Activated CD4-positive, alpha-beta T cell treated with anti-CD3 and anti-CD28 coated beads, Interleukin-2, amount 10 ng/mL, durations not matched to agents 7 days and 5 days (primary cell): ENCODE results near the gene RENBP. TPM values are rescaled to one million over a fixed set of nuclear protein-coding genes. Genes with fewer than 3 reads are reported as not detected.

Experiments
- CTCF ChIA-PET: fragments of 350-600 bp; sonication (Branson Sonifier 250); formaldehyde crosslinking; loops from one replicate; lab custom pipeline; 2021; ENCODE audit warnings: antibody characterized with exemption; lab: Charles Lee
- POLR2A ChIA-PET: fragments of 350-600 bp; sonication (Branson Sonifier 250); formaldehyde crosslinking; loops from one replicate; lab custom pipeline; 2021; ENCODE audit warnings: antibody characterized with exemption; lab: Charles Lee
- DNase-seq: peaks from one replicate; pipeline ENCODE4 v3.0.0-alpha.2; 2020
- H3K27ac Mint-ChIP-seq: one replicate; pipeline ENCODE4 v1.8.0; 2021; ENCODE audit warnings: mild to moderate bottlenecking, moderate library complexity, mixed read lengths
- H3K27me3 Mint-ChIP-seq: one replicate; pipeline ENCODE4 v1.8.0; 2021; ENCODE audit warnings: mixed read lengths
- H3K36me3 Mint-ChIP-seq: one replicate; pipeline ENCODE4 v1.8.0; 2021; ENCODE audit warnings: low read depth, mixed read lengths
- H3K4me1 Mint-ChIP-seq: one replicate; pipeline ENCODE4 v1.8.0; 2021; ENCODE audit warnings: mixed read lengths
- H3K4me3 Mint-ChIP-seq: one replicate; pipeline ENCODE4 v1.8.0; 2021; ENCODE audit warnings: mild to moderate bottlenecking, moderate library complexity, mixed read lengths
- H3K9me3 Mint-ChIP-seq: one replicate; pipeline ENCODE4 v1.8.0; 2021; ENCODE audit warnings: mixed read lengths
- total RNA-seq, 2 experiments: library from RNA; stranded (reverse); gene quantifications; one replicate each; pipeline ENCODE4 v1.2.3, GENCODE V29; 2021

The RENBP gene
- total RNA-seq, 2 experiments from 2014 or later = 14.2 to 16.5 TPM

DNA sequence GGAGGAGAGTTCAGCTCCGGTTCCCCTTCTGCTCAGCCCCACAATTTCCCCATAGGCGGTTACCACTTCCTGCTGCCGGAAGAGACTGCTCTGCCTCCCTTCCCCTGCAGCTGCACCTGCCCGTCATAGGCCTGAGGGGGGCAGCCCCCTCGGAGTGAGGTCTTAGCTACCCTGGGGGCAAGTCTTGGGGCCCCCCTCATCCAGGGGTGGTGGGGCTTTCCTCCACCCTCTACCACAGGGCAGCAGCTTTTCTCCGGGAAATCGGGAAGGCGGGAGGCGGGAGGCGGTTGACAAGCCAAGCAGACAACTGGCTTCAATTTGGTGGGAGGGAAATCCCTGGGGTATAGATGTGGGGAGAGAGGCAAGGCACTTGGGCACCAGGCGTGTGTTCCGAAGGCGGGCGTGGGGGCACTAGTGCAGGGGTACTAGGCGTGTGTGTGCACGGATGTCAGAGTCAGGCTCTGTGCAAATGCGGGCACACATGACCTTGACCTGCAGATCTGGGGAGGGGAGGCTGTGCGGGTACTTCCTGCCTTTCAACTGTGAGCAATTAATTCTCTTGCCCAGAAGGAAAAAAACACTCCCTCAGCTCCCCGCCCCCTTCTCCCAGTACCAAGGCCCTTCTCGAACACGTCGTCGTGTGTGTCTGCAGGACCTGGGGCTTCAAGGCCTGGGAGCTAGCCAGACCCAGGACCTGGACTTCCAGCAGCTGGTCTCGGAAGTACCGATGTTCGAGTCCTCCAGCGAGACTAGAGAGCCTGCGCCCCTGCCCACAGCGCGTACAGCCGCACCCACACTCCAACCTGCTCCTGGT lies 17.4 kb downstream of the RENBP start:
- ChIA-PET CTCF (interaction anchor here (0.5 to 16.0 kb wide), 6 partner anchors 9 to 341 kb away, joined by 3 to 205 read pairs (median 6); partner anchors contain the start of gene RENBP), POLR2A (no interaction called here)
- peaks cover 34% of the 10 kb centered on the region for H3K4me1 Mint-ChIP-seq
- H3K27me3 Mint-ChIP-seq = no peaks in the 10 kb centered on the region
- H3K27ac Mint-ChIP-seq = peak overlapping the region; percentile 94
- no peaks in the 10 kb centered on the region for H3K9me3 Mint-ChIP-seq
- H3K36me3 Mint-ChIP-seq = peaks cover 40% of the 10 kb centered on the region
- peak overlapping the region; percentile 85 for H3K4me3 Mint-ChIP-seq
- DNase-seq = peak; percentile 83

DNA sequence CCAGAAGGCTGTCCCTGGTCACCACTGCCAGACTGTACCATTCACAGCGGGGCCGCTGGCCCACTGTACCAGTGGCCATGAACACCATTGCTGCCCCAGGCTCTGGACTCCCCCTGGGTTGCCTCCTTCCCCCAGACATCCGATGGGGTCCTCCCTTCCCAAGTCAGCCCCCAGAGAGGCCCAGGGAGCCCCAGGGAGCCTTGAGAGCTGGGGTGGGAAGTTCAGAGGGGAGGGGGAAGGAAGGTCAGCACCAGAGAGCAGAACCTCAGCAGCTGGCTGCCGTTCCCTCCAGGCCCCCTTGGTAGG lies 17.9 kb downstream of the RENBP start:
- no peak for DNase-seq
- Mint-ChIP-seq H3K27ac (peak overlapping the region; percentile 94), H3K36me3 (peaks cover 37% of the 10 kb centered on the region), H3K9me3 (no peaks in the 10 kb centered on the region), H3K4me1 (peaks cover 34% of the 10 kb centered on the region), H3K4me3 (peak overlapping the region; percentile 85), H3K27me3 (no peaks in the 10 kb centered on the region)
- POLR2A ChIA-PET = no interaction called here
- CTCF ChIA-PET = interaction anchor here (0.5 to 16.0 kb wide), 4 partner anchors 20 to 341 kb away, joined by 3 to 205 read pairs (median 10); partner anchors contain the start of gene RENBP

DNA sequence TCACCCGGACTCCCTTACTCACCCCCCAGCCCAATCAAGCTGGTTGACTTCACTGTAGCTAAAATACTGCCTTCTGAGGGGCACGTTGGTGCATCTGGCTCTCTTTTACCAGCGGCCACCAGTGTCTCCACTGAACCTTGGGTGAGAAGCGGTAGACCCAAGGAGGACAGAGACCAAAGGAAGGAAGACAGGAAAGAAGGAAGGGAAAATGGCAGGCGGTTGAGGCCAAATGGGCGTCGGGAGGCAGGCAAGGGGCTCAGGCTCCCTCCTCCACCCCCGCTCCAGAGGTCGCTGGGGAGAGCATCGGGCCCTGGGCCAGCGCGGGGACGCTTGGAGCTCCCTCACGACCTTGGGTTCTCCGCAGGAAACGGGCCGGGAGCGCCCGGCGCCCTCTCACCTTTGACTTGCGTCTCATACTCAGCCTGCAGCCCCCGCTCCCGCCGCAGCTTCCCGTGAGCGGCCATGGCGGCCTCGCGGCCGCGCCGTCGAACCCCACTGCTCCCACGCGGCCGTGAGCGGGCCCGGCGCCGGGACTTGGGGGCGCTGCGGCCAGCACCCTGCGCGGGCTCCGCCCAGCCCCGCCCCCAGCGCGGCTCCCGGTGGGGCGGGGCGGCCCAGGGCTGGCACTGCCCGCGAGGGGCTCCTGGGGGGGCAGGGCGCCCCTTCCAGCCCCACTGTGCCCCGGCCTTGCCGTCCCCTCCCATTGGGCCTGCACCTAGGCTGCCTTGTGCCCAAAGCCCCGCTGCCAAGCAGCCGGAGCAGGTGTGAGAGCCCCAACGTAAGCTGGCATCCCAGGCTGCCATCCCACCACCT lies 18.5 kb downstream of the RENBP start, which contains the start of gene ARHGAP4:
Gene ARHGAP4, minus strand, starts transcription at position 526 of the 813 bp plus-strand sequence. Its CDS starts 62 bp downstream, at position 464.
- peak within 1 kb of the TSS; percentile 90 for H3K4me3 Mint-ChIP-seq
- H3K27ac Mint-ChIP-seq = peak within 1 kb of the TSS; percentile 94
- no peaks in the 10 kb centered on the region for H3K9me3 Mint-ChIP-seq
- peaks cover 34% of the 10 kb centered on the region for H3K36me3 Mint-ChIP-seq
- ChIA-PET POLR2A (no interaction called here), CTCF (interaction anchor here (0.5 to 16.0 kb wide), 9 partner anchors 12 to 340 kb away, joined by 3 to 205 read pairs (median 5); partner anchors contain the start of genes HCFC1 and RENBP)
- DNase-seq = peak; percentile 46
- H3K4me1 Mint-ChIP-seq = peaks cover 30% of the 10 kb centered on the region
- no peaks in the 10 kb centered on the region for H3K27me3 Mint-ChIP-seq

GRCh38 chrX:153925387-153925738 lies 19.1 kb downstream of the RENBP start:
- peaks cover 34% of the 10 kb centered on the region for H3K36me3 Mint-ChIP-seq
- peak overlapping the region; percentile 90 for H3K4me3 Mint-ChIP-seq
- no peaks in the 10 kb centered on the region for H3K27me3 Mint-ChIP-seq
- H3K27ac Mint-ChIP-seq = peak overlapping the region; percentile 92
- no peaks in the 10 kb centered on the region for H3K9me3 Mint-ChIP-seq
- peaks cover 25% of the 10 kb centered on the region for H3K4me1 Mint-ChIP-seq
- ChIA-PET CTCF (interaction anchor here (0.9 to 16.0 kb wide), 10 partner anchors 8 to 46 kb away, joined by 3 to 205 read pairs (median 5); partner anchors contain the start of genes HCFC1 and RENBP), POLR2A (no interaction called here)
- no peak for DNase-seq

DNA sequence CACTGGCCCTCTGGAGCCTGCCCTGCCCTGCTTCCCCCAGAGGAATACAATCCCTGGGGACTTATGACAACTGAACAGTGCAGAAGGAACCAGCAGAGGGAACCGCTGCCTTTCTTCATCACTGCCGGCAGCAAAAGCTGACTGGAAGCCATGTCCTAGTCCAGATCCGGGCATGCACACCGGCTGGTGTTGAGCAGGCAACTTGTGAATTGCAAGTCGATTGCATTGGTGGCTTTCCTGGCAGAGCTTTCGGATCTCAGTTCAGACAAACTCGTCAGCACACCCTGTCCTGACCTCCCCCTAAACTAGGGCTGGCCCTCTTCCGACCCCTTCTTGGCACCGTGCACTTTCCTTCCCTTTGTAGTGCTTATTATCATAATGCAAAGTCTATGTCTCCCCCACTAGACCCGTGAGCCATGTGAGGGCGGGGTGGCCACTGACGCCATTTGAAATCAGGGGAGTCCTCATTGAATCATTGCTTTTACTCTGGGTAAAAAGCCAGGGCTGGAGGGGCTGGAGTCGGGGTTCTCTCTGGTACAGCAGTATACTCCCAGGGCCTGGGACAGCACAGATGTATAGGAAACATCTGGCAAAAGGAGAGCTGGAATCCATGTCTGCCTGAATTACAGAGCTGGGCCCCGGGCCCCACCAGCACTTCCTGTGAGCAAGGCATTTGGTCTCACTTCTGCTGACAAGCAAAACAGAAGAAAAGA lies 20.1 kb downstream of the RENBP start:
- Mint-ChIP-seq H3K27ac (peak overlapping the region; percentile 92), H3K27me3 (no peaks in the 10 kb centered on the region), H3K9me3 (no peaks in the 10 kb centered on the region), H3K4me3 (peak overlapping the region; percentile 90), H3K4me1 (peaks cover 25% of the 10 kb centered on the region), H3K36me3 (peaks cover 36% of the 10 kb centered on the region)
- ChIA-PET POLR2A (no interaction called here), CTCF (interaction anchor here (0.6 to 16.0 kb wide), 10 partner anchors 9 to 162 kb away, joined by 3 to 205 read pairs (median 4); partner anchors contain the start of genes HCFC1 and RENBP)
- DNase-seq = peak; percentile 48

DNA sequence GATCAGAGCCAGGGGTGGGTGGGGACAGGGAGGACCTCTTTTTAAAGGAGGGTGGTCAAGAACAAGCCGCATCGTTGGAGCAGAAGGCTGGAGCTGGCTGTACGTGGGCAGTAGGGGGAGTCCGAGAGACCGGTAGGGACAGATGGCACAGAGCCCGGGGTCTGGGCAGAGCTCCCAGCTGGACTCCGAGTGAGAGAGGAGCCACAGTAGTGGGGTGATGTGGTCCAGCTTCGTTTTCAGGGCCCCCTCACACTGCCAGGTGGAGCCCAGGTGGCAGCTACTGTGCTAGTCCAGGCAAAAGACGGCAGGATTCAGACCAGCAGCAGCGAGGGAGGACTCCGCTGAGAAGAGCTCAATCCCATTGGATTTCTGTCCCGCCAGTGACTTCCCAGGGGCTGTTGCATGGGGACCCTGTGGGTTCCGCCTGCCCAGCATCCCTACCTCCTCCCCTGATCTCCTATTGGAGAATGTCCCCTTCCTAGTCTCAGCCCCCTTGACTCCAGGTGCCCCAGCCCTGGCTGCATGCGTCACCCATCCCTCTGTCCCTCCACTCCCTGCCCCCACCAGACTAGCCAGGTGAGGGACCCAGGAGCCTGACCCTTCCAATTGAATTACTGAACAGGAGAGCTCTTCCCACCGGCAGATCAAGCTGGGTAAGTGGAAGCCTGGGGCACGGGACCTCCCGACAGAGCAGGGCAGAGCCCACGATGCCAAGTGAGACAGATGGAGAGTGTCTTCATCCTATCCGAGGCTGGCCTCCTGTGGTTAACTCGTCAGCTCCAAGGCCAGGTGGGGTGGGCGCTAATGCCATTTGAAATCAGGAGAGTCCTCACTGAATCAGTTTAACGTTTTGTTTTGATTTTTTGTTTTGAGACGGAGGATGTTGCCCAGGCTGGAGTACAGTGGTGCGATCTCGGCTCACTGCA lies 21.2 kb downstream of the RENBP start:
- CTCF ChIA-PET = interaction anchor here (0.8 to 16.0 kb wide), 8 partner anchors 10 to 79 kb away, joined by 3 to 205 read pairs (median 4); partner anchors contain the start of gene RENBP

GRCh38 chrX:153921511-153922446 lies 22.7 kb downstream of the RENBP start:
- peaks cover 18% of the 10 kb centered on the region for H3K4me1 Mint-ChIP-seq
- POLR2A ChIA-PET = interaction anchor here (0.6 kb wide), 1 partner anchor 208 kb away, joined by 13 read pairs; no protein-coding TSS in a partner anchor
- H3K9me3 Mint-ChIP-seq = no peaks in the 10 kb centered on the region
- CTCF ChIA-PET = interaction anchor here (1.0 to 16.0 kb wide), 5 partner anchors 11 to 386 kb away, joined by 3 to 205 read pairs (median 4); partner anchors contain the start of gene RENBP
- H3K36me3 Mint-ChIP-seq = peaks cover 40% of the 10 kb centered on the region
- H3K27me3 Mint-ChIP-seq = no peaks in the 10 kb centered on the region
- peak overlapping the region; percentile 73 for H3K27ac Mint-ChIP-seq
- no peak for DNase-seq
- H3K4me3 Mint-ChIP-seq = peak overlapping the region; percentile 90

More for the DNA sequence above, 21.2 kb downstream of the RENBP start:
- Mint-ChIP-seq H3K36me3 (peaks cover 34% of the 10 kb centered on the region), H3K4me1 (peaks cover 18% of the 10 kb centered on the region), H3K4me3 (peak overlapping the region; percentile 90), H3K9me3 (no peaks in the 10 kb centered on the region), H3K27me3 (no peaks in the 10 kb centered on the region), H3K27ac (peak overlapping the region; percentile 92)
- POLR2A ChIA-PET = no interaction called here
- DNase-seq = no peak

DNA sequence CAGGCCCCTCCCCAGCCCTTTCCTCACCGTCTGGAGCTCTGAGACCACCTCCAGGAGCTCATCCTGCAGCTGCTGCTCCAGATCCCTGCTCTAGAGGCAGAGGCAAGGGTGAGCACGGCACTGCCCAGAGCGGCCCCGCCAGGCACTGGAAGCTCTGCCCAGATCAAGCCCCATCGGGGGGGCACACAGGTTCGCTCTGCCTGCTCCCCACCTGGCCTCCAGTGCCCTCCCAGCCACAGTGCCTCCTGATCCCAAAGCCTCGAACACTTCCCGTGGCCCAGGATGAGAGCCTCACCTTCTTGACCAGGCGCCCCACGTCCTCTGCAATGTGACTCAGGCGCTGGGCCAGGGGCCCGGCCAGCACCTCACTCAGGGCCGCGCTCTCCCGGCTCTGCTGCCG lies 23.4 kb downstream of the RENBP start:
- Mint-ChIP-seq H3K27me3 (no peaks in the 10 kb centered on the region), H3K4me3 (no peak overlapping the region), H3K36me3 (peaks cover 44% of the 10 kb centered on the region), H3K27ac (no peak overlapping the region), H3K9me3 (no peaks in the 10 kb centered on the region), H3K4me1 (peaks cover 18% of the 10 kb centered on the region)
- DNase-seq = no peak
- ChIA-PET CTCF (interaction anchor here (1.1 to 16.0 kb wide), 3 partner anchors 27 to 387 kb away, joined by 3 to 205 read pairs (median 4); partner anchors contain the start of gene RENBP), POLR2A (interaction anchor here (0.6 kb wide), 1 partner anchor 207 kb away, joined by 13 read pairs; no protein-coding TSS in a partner anchor)

GRCh38 chrX:153920546-153920945 lies 23.9 kb downstream of the RENBP start:
- Mint-ChIP-seq H3K27me3 (no peaks in the 10 kb centered on the region), H3K27ac (no peak overlapping the region), H3K9me3 (no peaks in the 10 kb centered on the region), H3K4me1 (peaks cover 18% of the 10 kb centered on the region), H3K4me3 (no peak overlapping the region), H3K36me3 (peaks cover 47% of the 10 kb centered on the region)
- ChIA-PET CTCF (interaction anchor here (16.0 kb wide), 1 partner anchor 28 kb away, joined by 205 read pairs; the partner anchor contains the start of gene RENBP), POLR2A (no interaction called here)
- no peak for DNase-seq

- POLR2A ChIA-PET = no interaction called here
- Mint-ChIP-seq H3K4me1 (peaks cover 18% of the 10 kb centered on the region), H3K4me3 (no peak overlapping the region), H3K9me3 (no peaks in the 10 kb centered on the region), H3K27ac (no peak overlapping the region), H3K27me3 (no peaks in the 10 kb centered on the region), H3K36me3 (peaks cover 38% of the 10 kb centered on the region)
- DNase-seq = no peak
- CTCF ChIA-PET = interaction anchor here (0.6 to 1.1 kb wide), 2 partner anchors 28 to 52 kb away, joined by 3 to 10 read pairs; no protein-coding TSS in a partner anchor
These were observed 25.2 kb downstream of the RENBP start for GRCh38 chrX:153919281-153919680.
